Kidney (tissue), 14 donors: Measurements from ENCODE around the gene UBQLN3. TPM values are rescaled to one million over a fixed set of nuclear protein-coding genes. Genes with fewer than 3 reads are reported as not detected.

Experiments
- DNase-seq, 5 donors: peaks; one replicate each; pipeline ENCODE4 v3.0.0-alpha.2; 2013 to 2020
- FAIRE-seq: peaks from 2 replicates; lab custom pipeline; 2012; peaks lifted over from hg19 to GRCh38; lab: Jason Lieb, UNC
- H3K27ac ChIP-seq, 2 donors: one replicate each; pipeline ENCODE4 v1.7.0; 2013; ENCODE audit warnings: low read depth in 2 of 2, low read length in 2 of 2, inconsistent platforms in 1 of 2
- H3K27me3 ChIP-seq: one replicate; pipeline ENCODE4 v1.7.1; 2013; ENCODE audit warnings: low read length, inconsistent platforms; ENCODE audit not compliant: control insufficient read depth, insufficient read depth
- H3K36me3 ChIP-seq, 3 donors: one replicate each; pipeline versions ENCODE4 v1.7.0 to v1.7.1; 2013; ENCODE audit warnings: low read length in 3 of 3, control low read depth in 1 of 3, inconsistent platforms in 1 of 3; ENCODE audit not compliant: insufficient read depth in 3 of 3, control insufficient read depth in 2 of 3
- H3K4me1 ChIP-seq, 3 donors: one replicate each; pipeline versions ENCODE4 v1.7.0 to v1.7.1; 2013; ENCODE audit warnings: low read length in 3 of 3, inconsistent platforms in 1 of 3, low read depth in 1 of 3; ENCODE audit not compliant: control insufficient read depth in 2 of 3, insufficient read depth in 2 of 3
- H3K4me3 ChIP-seq, 3 donors: one replicate each; pipeline versions ENCODE4 v1.7.0 to v1.8.1; 2013; ENCODE audit warnings: low read length in 3 of 3, control low read depth in 1 of 3, inconsistent platforms in 1 of 3
- H3K9ac ChIP-seq, 3 donors: one replicate each; pipeline versions ENCODE4 v1.7.0 to v1.7.1; 2013; ENCODE audit warnings: low read length in 3 of 3, control low read depth in 1 of 3, inconsistent platforms in 1 of 3
- H3K9me3 ChIP-seq, 3 donors: one replicate each; pipeline versions ENCODE4 v1.7.0 to v1.7.1; 2013; ENCODE audit warnings: low read length in 3 of 3, control low read depth in 1 of 3, inconsistent platforms in 1 of 3; ENCODE audit not compliant: control insufficient read depth in 2 of 3, insufficient read depth in 1 of 3
- CTCF ChIP-seq: IDR thresholded peaks from 3 replicates; pipeline ENCODE4 v1.5.1; 2012; ENCODE audit warnings: mild to moderate bottlenecking, moderate library complexity, borderline replicate concordance; ENCODE audit not compliant: insufficient read depth; ENCODE audit errors: extremely low read depth
- intact Hi-C: fragments of 100-400 bp; cut with DNase I; formaldehyde crosslinking; loops from one replicate; pipeline ENCODE4 v1.11.1; 2022
- polyA plus RNA-seq: library from polyadenylated mRNA; stranded (reverse); fragments of 350-450 nt; fragmentation: Illumina TruSeq; extraction: RNeasy Lipid Tissue Mini Kit (QIAGEN cat#74804); gene quantifications from one replicate; pipeline ENCODE4 v1.2.3, GENCODE V29; 2014; ENCODE audit warnings: low read depth, low replicate concordance; ENCODE audit not compliant: insufficient read depth
- total RNA-seq: library from RNA; stranded (reverse); fragmentation: NEBNext Ultra II Directional; extraction: Animal tissue kit (Norgen Biotek cat#: 25700); gene quantifications from one replicate; pipeline ENCODE4 v1.2.1, GENCODE V29; 2021
- donor health status: control.
- donor health status: control.
- donor health status: control.
- donor health status: control.
- donor health status: control.
- donor health status: DM: yes; HTN: yes; CAD: no.
- donor health status: Normal renal cell carcinoma (clear cell type).

Gene UBQLN3
- total and polyA plus RNA-seq, 2 donors from 2014 or later = 0.35 TPM; not detected in 1

GRCh38 chr11:5500393-5500801, 9.4 kb downstream of the UBQLN3 start:
- Histone ChIP-seq H3K4me3 (no peak overlapping the region), H3K27me3 (no peaks in the 10 kb centered on the region), H3K9ac (no peak overlapping the region), H3K36me3 (no peaks in the 10 kb centered on the region), H3K27ac (no peak overlapping the region), H3K4me1 (no peaks in the 10 kb centered on the region), H3K9me3 (no peaks in the 10 kb centered on the region)
- intact Hi-C loops = no loop called here
- DNase-seq (no peak), FAIRE-seq (no peak)
- TF ChIP-seq CTCF = no peak

- FAIRE-seq (no peak), DNase-seq (no peak)
- no peak overlapping the region for H3K9ac ChIP-seq
- H3K9me3 ChIP-seq = no peaks in the 10 kb centered on the region
- H3K4me3 ChIP-seq = no peak overlapping the region
- H3K4me1 ChIP-seq = no peaks in the 10 kb centered on the region
- H3K36me3 ChIP-seq = no peaks in the 10 kb centered on the region
- no peak overlapping the region for H3K27ac ChIP-seq
- no peaks in the 10 kb centered on the region for H3K27me3 ChIP-seq
- no peak for TF ChIP-seq CTCF
- intact Hi-C loops = no loop called here
Observed at GRCh38 chr11:5499671-5500070, 10.1 kb downstream of the UBQLN3 start.

GRCh38 chr11:5489576-5490357, 20.0 kb downstream of the UBQLN3 start:
- intact Hi-C loops = no loop called here
- no peaks in the 10 kb centered on the region for H3K4me1 ChIP-seq
- no peak overlapping the region for H3K9ac ChIP-seq
- H3K27ac ChIP-seq = no peak overlapping the region
- H3K27me3 ChIP-seq = no peaks in the 10 kb centered on the region
- no peak for TF ChIP-seq CTCF
- H3K9me3 ChIP-seq = no peaks in the 10 kb centered on the region
- H3K4me3 ChIP-seq = no peak overlapping the region
- FAIRE-seq (no peak), DNase-seq (no peak)
- no peaks in the 10 kb centered on the region for H3K36me3 ChIP-seq
